Transverse colon (tissue), 4 donors: ENCODE data around the gene CLDN14. TPM values are rescaled to one million over a fixed set of nuclear protein-coding genes. Genes with fewer than 3 reads are reported as not detected.

ENCODE experiments used
- DNase-seq: peaks from one replicate; pipeline ENCODE4 v3.0.0-alpha.2; 2019
- H3K27ac ChIP-seq, 4 donors: fragments of 200-600 bp; sonication (generic); 2 replicates each; pipeline ENCODE4 v1.5.1; 2016 to 2018; ENCODE audit warnings: inconsistent platforms in 4 of 4
- H3K27me3 ChIP-seq: fragments of 200-600 bp; sonication (generic); 2 replicates; pipeline ENCODE4 v1.5.1; 2017; ENCODE audit warnings: inconsistent platforms
- H3K36me3 ChIP-seq, 4 donors: fragments of 200-600 bp; sonication (generic); 2 replicates each; pipeline ENCODE4 v1.5.1; 2017 to 2019; ENCODE audit warnings: inconsistent platforms in 4 of 4
- H3K4me1 ChIP-seq, 4 donors: fragments of 200-600 bp; sonication (generic); 2 replicates each; pipeline ENCODE4 v1.5.1; 2017 to 2020; ENCODE audit warnings: inconsistent platforms in 4 of 4
- H3K4me3 ChIP-seq, 4 donors: fragments of 200-600 bp; sonication (generic); 1 replicate in 1 of 4; 2 replicates in 3 of 4; pipeline versions ENCODE4 v1.5.1 to v1.6.1; 2017 to 2019; ENCODE audit warnings: inconsistent platforms in 4 of 4
- H3K9me3 ChIP-seq, 2 donors: fragments of 200-600 bp; sonication (generic); 2 replicates each; pipeline ENCODE4 v1.5.1; 2017 to 2019; ENCODE audit warnings: inconsistent platforms in 2 of 2
- EP300 ChIP-seq: sonication (generic); formaldehyde crosslinking; IDR thresholded peaks from one replicate; pipeline ENCODE4 v1.6.1; 2017; ENCODE audit warnings: antibody characterized with exemption, low read depth
- POLR2A ChIP-seq: fragments of 450-650 bp; IDR thresholded peaks from one replicate; pipeline ENCODE4 v1.6.1; 2016; ENCODE audit warnings: antibody characterized with exemption, mild to moderate bottlenecking, moderate library complexity
- POLR2AphosphoS5 ChIP-seq, 3 donors: sonication (generic); formaldehyde crosslinking; IDR thresholded peaks; one replicate each; pipeline ENCODE4 v1.6.1; 2016; ENCODE audit warnings: antibody characterized with exemption in 3 of 3
- WGBS, 2 donors: methylation state at CpG; one replicate each; pipeline ENCODE4 v1.1.5; 2018; ENCODE audit warnings: low coverage in 1 of 2; 5-methylcytosine and 5-hydroxymethylcytosine counted together
- in situ Hi-C, 4 donors: fragments of 200-750 bp; cut with MboI; loops; one replicate each; pipeline versions ENCODE4 v1.15.0 to v1.15.1; 2017; ENCODE audit warnings: low sequenced_read_pairs in 3 of 4, low pct_ligation_motif_present in 1 of 4, low pct_unique_long_range_greater_than_20kb in 1 of 4
- intact Hi-C: fragments of 100-400 bp; cut with DNase I; formaldehyde crosslinking; loops from one replicate; pipeline ENCODE4 v1.15.1; 2023; ENCODE audit warnings: low total_unique reads
- total RNA-seq, 4 donors: library from RNA; depleted of rRNA; stranded (reverse); fragments of >200 nt; gene quantifications; one replicate each; pipeline ENCODE4 v1.1.0, GENCODE V29; 2016
- TF ChIP-seq, protein P1 (sequence below), 5 experiments: fragments of 200-600 bp in 3 of 5; fragments of 450-650 bp in 2 of 5; sonication (generic) in 3 of 5; IDR thresholded peaks; 1 replicate in 2 of 5; 2 replicates in 3 of 5; pipeline ENCODE4 v1.5.1; 2016 to 2017; ENCODE audit warnings: antibody characterized with exemption in 5 of 5, inconsistent platforms in 3 of 5, mild to moderate bottlenecking in 2 of 5, moderate library complexity in 1 of 5

Gene CLDN14
- total RNA-seq, 4 donors from 2014 or later, result not detected

DNA sequence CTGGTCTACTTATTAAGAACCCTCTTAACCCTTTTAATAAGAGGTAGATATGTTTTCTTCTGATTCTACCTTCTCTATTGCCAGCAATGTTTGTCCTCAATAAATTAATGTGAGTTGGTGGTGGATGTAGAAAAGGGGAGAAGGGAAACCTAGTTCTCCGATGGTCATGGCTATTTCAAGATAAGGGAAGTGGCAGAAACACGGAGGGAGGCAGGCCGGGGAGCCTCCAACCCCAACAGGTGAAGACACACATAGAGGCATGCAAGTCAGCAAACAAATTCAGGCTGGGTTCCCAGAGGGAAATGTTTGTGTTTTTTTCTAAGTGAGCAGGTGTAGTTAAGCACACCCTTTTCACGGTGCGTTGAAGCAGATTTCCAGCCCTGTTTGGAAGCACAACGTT lies 31.0 kb upstream of the CLDN14 start:
- no peaks in the 10 kb centered on the region for H3K9me3 ChIP-seq
- no peak overlapping the region for H3K4me3 ChIP-seq
- intact Hi-C loops, result no loop called here
- TF ChIP-seq POLR2A, result no peak
- no peak for TF ChIP-seq EP300
- TF ChIP-seq, protein P1, sequence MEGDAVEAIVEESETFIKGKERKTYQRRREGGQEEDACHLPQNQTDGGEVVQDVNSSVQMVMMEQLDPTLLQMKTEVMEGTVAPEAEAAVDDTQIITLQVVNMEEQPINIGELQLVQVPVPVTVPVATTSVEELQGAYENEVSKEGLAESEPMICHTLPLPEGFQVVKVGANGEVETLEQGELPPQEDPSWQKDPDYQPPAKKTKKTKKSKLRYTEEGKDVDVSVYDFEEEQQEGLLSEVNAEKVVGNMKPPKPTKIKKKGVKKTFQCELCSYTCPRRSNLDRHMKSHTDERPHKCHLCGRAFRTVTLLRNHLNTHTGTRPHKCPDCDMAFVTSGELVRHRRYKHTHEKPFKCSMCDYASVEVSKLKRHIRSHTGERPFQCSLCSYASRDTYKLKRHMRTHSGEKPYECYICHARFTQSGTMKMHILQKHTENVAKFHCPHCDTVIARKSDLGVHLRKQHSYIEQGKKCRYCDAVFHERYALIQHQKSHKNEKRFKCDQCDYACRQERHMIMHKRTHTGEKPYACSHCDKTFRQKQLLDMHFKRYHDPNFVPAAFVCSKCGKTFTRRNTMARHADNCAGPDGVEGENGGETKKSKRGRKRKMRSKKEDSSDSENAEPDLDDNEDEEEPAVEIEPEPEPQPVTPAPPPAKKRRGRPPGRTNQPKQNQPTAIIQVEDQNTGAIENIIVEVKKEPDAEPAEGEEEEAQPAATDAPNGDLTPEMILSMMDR (IDR thresholded peaks at IDR 0.05), result no peak
- TF ChIP-seq POLR2AphosphoS5 (IDR thresholded peaks at IDR 0.05), result no peak
- H3K36me3 ChIP-seq, result no peaks in the 10 kb centered on the region
- in situ Hi-C loops, result loop anchor here in 1 of 4 donors (25.0 kb wide), 1 partner anchor 426 kb away; no protein-coding TSS in a partner anchor
- WGBS, 2 donors, result 62 to 64% methylated on average over 2 to 6 of the region's 6 CpGs
- H3K4me1 ChIP-seq, result no peaks in the 10 kb centered on the region
- DNase-seq, result no peak
- H3K27me3 ChIP-seq, result peaks cover 17% of the 10 kb centered on the region
- H3K27ac ChIP-seq, result no peak overlapping the region

DNA sequence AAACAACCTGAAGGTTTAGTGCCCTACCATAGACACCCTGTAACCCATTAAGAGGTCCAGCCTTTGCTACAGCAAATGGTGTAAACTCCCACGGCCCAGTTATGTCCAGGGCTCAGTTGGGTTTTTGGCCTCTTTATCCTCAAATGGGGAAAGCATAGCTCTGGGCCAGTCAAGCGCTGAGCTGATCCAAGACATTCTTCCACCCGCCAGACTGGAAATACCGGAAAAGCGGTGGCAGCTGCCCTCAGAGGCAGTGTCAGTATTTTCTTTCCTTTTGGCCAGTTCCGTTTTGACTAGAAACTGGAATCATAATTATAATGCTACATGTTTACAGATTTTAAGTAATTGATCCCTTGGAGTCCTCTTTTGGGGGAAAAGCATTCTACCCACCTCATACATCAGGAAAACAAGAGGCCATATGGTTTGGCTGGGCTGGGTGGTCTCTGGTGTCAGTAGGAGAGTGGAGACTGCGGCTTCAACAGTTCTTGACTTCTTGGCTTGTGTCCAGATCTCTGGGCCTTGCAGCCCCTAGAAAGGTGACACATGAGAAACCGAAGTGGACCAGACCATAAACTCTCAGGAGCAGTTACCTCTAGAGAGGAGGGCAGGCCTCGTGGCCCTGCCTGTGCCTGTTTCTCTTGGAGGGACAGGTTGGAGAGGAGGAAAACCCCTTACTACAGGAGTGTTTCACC lies 30.2 kb upstream of the CLDN14 start:
- no peak overlapping the region for H3K4me3 ChIP-seq
- no peaks in the 10 kb centered on the region for H3K36me3 ChIP-seq
- peaks cover 17% of the 10 kb centered on the region for H3K27me3 ChIP-seq
- intact Hi-C loops, result loop anchor here (5.0 kb wide), 1 partner anchor 417 kb away; no protein-coding TSS in a partner anchor
- peak; percentile 59 for DNase-seq
- no peaks in the 10 kb centered on the region for H3K9me3 ChIP-seq
- TF ChIP-seq POLR2A, result no peak
- no peak for TF ChIP-seq EP300
- TF ChIP-seq POLR2AphosphoS5 (IDR thresholded peaks at IDR 0.05), result no peak
- TF ChIP-seq, protein P1 (IDR thresholded peaks at IDR 0.05), result no peak
- in situ Hi-C loops, result loop anchor here in 3 of 4 donors (10.0 to 25.0 kb wide), 2 partner anchors 415 to 427 kb away; no protein-coding TSS in a partner anchor
- 48 to 62% methylated on average over 6 to 9 of the region's 9 CpGs for WGBS, 2 donors
- no peak overlapping the region for H3K27ac ChIP-seq
- H3K4me1 ChIP-seq, result no peaks in the 10 kb centered on the region

DNA sequence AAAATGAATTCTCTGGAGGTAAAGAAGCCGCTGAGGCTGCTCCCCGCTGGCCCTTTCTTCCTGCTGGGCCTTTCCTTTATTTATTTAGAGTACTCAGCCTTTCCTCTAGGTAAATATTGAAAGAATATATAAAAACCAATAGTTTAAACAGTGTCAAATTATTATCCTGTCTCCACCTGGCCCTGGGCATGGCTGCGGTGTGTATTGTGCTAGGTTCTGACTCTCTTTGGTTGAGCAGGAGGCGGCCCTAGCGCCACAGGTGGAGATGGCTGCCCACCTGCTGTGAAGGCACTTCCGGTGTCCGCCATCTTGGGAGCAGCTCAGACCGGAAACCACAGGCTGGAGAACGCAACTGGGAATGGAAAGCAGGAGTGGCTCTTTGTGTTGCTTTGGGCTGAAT lies 29.0 kb upstream of the CLDN14 start:
- no peaks in the 10 kb centered on the region for H3K9me3 ChIP-seq
- in situ Hi-C loops, result loop anchor here in 3 of 4 donors (10.0 to 25.0 kb wide), 2 partner anchors 416 to 428 kb away; no protein-coding TSS in a partner anchor
- intact Hi-C loops, result loop anchor here (5.0 kb wide), 1 partner anchor 418 kb away; no protein-coding TSS in a partner anchor
- no peaks in the 10 kb centered on the region for H3K4me1 ChIP-seq
- 92 to 100% methylated on average over 3 to 9 of the region's 9 CpGs for WGBS, 2 donors
- no peak for DNase-seq
- H3K36me3 ChIP-seq, result no peaks in the 10 kb centered on the region
- H3K4me3 ChIP-seq, result no peak overlapping the region
- H3K27me3 ChIP-seq, result peaks cover 18% of the 10 kb centered on the region
- TF ChIP-seq POLR2A (no peak), POLR2AphosphoS5 (IDR thresholded peaks at IDR 0.05) (no peak), EP300 (no peak)
- TF ChIP-seq, protein P1 (IDR thresholded peaks at IDR 0.05), result no peak
- H3K27ac ChIP-seq, result no peak overlapping the region

DNA sequence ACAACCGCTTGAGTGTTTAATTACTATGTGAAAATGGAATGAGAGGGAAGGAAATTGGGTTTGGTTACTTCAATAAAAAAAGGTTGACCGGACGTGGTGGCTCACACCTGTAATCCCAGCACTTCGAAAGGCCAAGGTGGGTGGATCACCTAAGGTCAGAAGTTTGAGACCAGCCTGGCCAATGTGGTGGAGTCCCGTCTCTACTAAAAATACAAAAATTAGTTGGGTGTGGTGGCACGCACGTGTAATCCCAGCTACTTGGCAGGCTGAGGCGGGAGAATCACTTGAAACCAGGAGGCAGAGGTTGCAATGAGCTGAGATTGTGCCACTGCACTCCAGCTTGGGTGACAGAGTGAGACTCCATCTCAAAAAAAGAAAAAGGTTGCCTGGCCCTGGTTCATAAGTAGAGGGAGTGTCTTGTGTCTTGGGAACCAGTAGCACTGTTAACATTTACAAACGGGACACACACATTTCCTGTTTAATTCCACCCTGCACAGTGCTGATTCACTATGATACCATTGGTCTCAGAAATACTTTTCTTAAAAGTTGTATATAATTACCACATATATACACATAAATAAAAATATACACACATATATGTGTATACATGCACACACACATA lies 27.6 kb upstream of the CLDN14 start:
- peaks cover 5% of the 10 kb centered on the region for H3K27me3 ChIP-seq
- DNase-seq, result no peak
- H3K9me3 ChIP-seq, result no peaks in the 10 kb centered on the region
- no peaks in the 10 kb centered on the region for H3K36me3 ChIP-seq
- no peak overlapping the region for H3K27ac ChIP-seq
- 53 to 58% methylated on average over 8 to 9 of the region's 9 CpGs for WGBS, 2 donors
- H3K4me1 ChIP-seq, result no peaks in the 10 kb centered on the region
- in situ Hi-C loops, result loop anchor here in 3 of 4 donors (10.0 to 25.0 kb wide), 2 partner anchors 417 to 430 kb away; no protein-coding TSS in a partner anchor
- TF ChIP-seq POLR2AphosphoS5 (IDR thresholded peaks at IDR 0.05) (no peak), POLR2A (no peak), EP300 (no peak)
- TF ChIP-seq, protein P1 (IDR thresholded peaks at IDR 0.05), result no peak
- intact Hi-C loops, result loop anchor here (5.0 kb wide), 1 partner anchor 420 kb away; no protein-coding TSS in a partner anchor
- H3K4me3 ChIP-seq, result no peak overlapping the region
